WTC11 (cell line): ENCODE data around the gene SLC7A6OS.

Source experiments
- CREM ChIP-seq: sonication (generic); formaldehyde crosslinking; IDR thresholded peaks from 2 replicates; pipeline ENCODE4 v1.8.1; 2022; ENCODE audit warnings: mild to moderate bottlenecking, missing genetic modification reagents, moderate library complexity
- TEAD4 ChIP-seq: sonication (generic); formaldehyde crosslinking; IDR thresholded peaks from 2 replicates; pipeline ENCODE4 v1.8.0; 2022; ENCODE audit warnings: mild to moderate bottlenecking, missing genetic modification reagents
- ZNF317 ChIP-seq: sonication (generic); formaldehyde crosslinking; IDR thresholded peaks from 2 replicates; pipeline ENCODE4 v1.8.1; 2023; ENCODE audit warnings: low read depth, mild to moderate bottlenecking, moderate library complexity, missing genetic modification reagents, borderline replicate concordance
- TF ChIP-seq, protein P1 (sequence below): sonication (generic); formaldehyde crosslinking; IDR thresholded peaks from 2 replicates; pipeline ENCODE4 v1.8.1; 2023; ENCODE audit warnings: mild to moderate bottlenecking, missing genetic modification reagents
- TF ChIP-seq, protein P2 (sequence below): fragments of 200-600 bp; IDR thresholded peaks from 2 replicates; pipeline ENCODE4 v1.8.0; 2022; ENCODE audit warnings: antibody characterized with exemption
- TF ChIP-seq, protein P3 (sequence below): sonication (generic); formaldehyde crosslinking; IDR thresholded peaks from 2 replicates; pipeline ENCODE4 v1.8.1; 2022; ENCODE audit warnings: low read depth, mild to moderate bottlenecking, moderate library complexity, missing genetic modification reagents, borderline replicate concordance
- TF ChIP-seq, protein P4 (sequence below): sonication (generic); formaldehyde crosslinking; IDR thresholded peaks from 2 replicates; pipeline ENCODE4 v1.8.0; 2022; ENCODE audit warnings: mild to moderate bottlenecking, missing genetic modification reagents

DNA sequence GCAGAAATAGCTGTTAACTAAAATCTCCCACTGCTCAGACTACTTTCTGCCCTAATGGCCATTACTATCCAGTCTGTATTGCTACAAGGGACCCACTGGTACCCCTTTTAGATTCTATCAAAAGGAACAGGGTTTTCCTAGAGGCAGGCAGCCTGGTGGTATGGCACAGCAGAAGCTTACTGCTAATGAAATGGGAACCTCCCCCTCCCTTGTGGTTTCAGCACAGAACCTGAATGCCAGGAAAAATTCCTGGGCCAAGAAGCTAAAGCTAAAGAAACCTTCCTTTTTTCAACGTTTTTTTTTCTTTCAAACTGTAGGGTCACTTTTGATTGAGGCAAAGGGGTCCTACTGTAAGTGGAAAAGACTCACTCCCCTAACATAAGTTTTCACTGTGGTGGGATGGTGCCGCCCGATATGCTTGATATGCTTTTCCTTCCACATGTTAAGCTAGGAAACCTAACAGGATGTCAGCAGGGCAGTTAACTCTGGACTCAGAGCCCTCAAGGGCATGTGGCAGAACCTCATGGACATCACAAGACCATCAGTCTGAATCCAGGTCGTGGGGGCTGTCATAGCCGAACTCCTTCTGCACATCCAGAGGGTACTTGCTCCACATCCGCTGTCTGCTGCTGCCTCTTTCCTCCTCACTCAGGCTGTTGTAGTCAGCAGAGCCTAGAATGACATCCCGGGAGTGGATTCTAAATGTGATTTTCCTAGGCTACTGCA lies 9.8 kb downstream of the SLC7A6OS start:
- TF ChIP-seq, protein P1, sequence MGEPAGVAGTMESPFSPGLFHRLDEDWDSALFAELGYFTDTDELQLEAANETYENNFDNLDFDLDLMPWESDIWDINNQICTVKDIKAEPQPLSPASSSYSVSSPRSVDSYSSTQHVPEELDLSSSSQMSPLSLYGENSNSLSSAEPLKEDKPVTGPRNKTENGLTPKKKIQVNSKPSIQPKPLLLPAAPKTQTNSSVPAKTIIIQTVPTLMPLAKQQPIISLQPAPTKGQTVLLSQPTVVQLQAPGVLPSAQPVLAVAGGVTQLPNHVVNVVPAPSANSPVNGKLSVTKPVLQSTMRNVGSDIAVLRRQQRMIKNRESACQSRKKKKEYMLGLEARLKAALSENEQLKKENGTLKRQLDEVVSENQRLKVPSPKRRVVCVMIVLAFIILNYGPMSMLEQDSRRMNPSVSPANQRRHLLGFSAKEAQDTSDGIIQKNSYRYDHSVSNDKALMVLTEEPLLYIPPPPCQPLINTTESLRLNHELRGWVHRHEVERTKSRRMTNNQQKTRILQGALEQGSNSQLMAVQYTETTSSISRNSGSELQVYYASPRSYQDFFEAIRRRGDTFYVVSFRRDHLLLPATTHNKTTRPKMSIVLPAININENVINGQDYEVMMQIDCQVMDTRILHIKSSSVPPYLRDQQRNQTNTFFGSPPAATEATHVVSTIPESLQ: no peak
- no peak for TF ChIP-seq ZNF317 (CRISPR knock-in tag)
- TF ChIP-seq, protein P2, sequence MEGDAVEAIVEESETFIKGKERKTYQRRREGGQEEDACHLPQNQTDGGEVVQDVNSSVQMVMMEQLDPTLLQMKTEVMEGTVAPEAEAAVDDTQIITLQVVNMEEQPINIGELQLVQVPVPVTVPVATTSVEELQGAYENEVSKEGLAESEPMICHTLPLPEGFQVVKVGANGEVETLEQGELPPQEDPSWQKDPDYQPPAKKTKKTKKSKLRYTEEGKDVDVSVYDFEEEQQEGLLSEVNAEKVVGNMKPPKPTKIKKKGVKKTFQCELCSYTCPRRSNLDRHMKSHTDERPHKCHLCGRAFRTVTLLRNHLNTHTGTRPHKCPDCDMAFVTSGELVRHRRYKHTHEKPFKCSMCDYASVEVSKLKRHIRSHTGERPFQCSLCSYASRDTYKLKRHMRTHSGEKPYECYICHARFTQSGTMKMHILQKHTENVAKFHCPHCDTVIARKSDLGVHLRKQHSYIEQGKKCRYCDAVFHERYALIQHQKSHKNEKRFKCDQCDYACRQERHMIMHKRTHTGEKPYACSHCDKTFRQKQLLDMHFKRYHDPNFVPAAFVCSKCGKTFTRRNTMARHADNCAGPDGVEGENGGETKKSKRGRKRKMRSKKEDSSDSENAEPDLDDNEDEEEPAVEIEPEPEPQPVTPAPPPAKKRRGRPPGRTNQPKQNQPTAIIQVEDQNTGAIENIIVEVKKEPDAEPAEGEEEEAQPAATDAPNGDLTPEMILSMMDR: no peak
- TF ChIP-seq, protein P3, sequence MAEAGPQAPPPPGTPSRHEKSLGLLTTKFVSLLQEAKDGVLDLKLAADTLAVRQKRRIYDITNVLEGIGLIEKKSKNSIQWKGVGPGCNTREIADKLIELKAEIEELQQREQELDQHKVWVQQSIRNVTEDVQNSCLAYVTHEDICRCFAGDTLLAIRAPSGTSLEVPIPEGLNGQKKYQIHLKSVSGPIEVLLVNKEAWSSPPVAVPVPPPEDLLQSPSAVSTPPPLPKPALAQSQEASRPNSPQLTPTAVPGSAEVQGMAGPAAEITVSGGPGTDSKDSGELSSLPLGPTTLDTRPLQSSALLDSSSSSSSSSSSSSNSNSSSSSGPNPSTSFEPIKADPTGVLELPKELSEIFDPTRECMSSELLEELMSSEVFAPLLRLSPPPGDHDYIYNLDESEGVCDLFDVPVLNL (CRISPR knock-in tag): no peak
- TF ChIP-seq, protein P4, sequence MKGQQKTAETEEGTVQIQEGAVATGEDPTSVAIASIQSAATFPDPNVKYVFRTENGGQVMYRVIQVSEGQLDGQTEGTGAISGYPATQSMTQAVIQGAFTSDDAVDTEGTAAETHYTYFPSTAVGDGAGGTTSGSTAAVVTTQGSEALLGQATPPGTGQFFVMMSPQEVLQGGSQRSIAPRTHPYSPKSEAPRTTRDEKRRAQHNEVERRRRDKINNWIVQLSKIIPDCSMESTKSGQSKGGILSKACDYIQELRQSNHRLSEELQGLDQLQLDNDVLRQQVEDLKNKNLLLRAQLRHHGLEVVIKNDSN (CRISPR knock-in tag): no peak
- no peak for TF ChIP-seq CREM
- no peak for TF ChIP-seq TEAD4
